ENCODE measurements around the gene CALHM3. TPM values are rescaled to one million over a fixed set of nuclear protein-coding genes. Genes with fewer than 3 reads are reported as not detected.

CALHM3 gene
- polyA plus RNA-seq, 1 of the 3 experiments (the other 2 are of a cell fraction): not detected

DNA sequence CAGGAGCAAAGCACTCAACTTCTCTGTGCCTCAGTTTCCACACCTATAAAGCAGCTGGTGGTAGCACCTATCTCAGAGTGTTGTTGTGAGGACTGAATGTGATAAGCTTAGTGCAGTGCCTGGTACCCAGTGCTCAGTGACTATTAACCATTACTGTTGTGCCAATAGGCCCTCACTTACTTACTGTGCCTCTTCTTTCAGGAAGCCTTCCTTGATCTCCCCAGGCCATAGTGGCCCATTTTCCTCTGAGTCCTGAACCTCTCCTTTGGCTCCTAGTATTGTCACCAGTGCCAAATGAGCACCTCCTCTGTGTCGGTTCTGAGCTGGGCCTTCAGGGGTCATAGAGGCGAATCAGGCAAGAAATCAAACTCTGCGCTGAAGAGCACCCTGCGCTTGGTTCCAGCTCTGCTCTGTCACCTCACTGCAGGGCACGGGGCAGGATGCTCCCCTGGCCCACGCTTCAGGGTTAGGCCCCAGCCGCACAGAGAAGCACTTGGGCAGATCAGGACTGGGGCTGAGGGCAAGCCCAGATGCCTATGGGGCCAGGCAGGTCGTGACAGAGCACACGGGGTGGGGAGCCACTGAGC, 22.9 kb downstream of the CALHM3 start:
- Histone ChIP-seq H3K4me1 (ENCODE audit: control insufficient read depth in 1 of 2, insufficient read depth in 2 of 2, low read depth in 1 of 2, low read length in 1 of 2) (peaks cover 0 to 7% of the 10 kb centered on the region in 2 experiments; a peak in 1 of 4 replicates), H3K79me2 (ENCODE audit: insufficient read depth) (no peaks in the 10 kb centered on the region), H4K20me1 (ENCODE audit: insufficient read depth) (no peaks in the 10 kb centered on the region), H3K4me3 (ENCODE audit: low read depth in 2 of 2, low read length in 1 of 2) (no peak overlapping the region), H3K9me3 (no peaks in the 10 kb centered on the region), H3K9me2 (no peaks in the 10 kb centered on the region), H3K9ac (no peak overlapping the region), H3F3A (replicated peaks; ENCODE audit: insufficient read depth) (no peaks in the 10 kb centered on the region), H3K4me2 (no peak overlapping the region), H3K27ac (ENCODE audit: low read depth in 2 of 2, low read length in 1 of 2) (no peak overlapping the region), H3K27me3 (ENCODE audit: insufficient read depth) (no peaks in the 10 kb centered on the region), H3K36me3 (replicated peaks in 1 of 2; ENCODE audit: control insufficient read depth in 1 of 2, insufficient read depth in 2 of 2, low read length in 1 of 2) (no peaks in the 10 kb centered on the region), H2AFZ (ENCODE audit: low read depth) (no peak overlapping the region)
- no peak for TF ChIP-seq ELF1 (IDR thresholded peaks at IDR 0.05)
- POLR2A ChIA-PET: no interaction called here
- WGBS (ENCODE audit: low lambda C conversion rate): 75% methylated on average over 2 of the region's 9 CpGs
- DNase-seq: no peak
- CTCF ChIA-PET: interaction anchor here (0.9 to 3.0 kb wide), 3 partner anchors 10 to 30 kb away, joined by 3 to 7 read pairs (median 4); no protein-coding TSS in a partner anchor

DNA sequence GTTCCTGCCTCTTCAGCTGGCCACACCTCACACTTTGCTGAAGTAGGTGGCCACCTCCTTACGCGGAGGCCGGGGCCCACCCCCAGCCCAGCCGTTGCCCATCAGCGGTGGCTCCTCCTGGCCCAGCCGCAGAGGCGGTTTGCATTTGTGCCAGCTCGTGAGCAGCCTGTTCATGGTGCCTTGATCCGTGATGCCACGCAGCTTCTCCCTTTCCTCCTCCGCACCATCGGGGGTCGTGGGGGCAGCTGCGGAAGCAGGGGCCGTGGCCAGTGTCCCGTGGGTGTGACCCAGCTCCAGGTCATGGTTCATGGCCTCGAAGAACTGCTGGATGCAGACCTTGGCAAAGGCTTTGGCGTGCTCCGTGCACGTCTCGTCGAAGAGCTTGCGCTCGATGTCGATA, 23.8 kb downstream of the CALHM3 start:
- Histone ChIP-seq H3K36me3 (replicated peaks in 1 of 2; ENCODE audit: control insufficient read depth in 1 of 2, insufficient read depth in 2 of 2, low read length in 1 of 2) (no peaks in the 10 kb centered on the region), H3K79me2 (ENCODE audit: insufficient read depth) (no peaks in the 10 kb centered on the region), H3F3A (replicated peaks; ENCODE audit: insufficient read depth) (no peaks in the 10 kb centered on the region), H3K4me2 (no peak overlapping the region), H2AFZ (ENCODE audit: low read depth) (no peak overlapping the region), H3K27me3 (ENCODE audit: insufficient read depth) (no peaks in the 10 kb centered on the region), H3K27ac (ENCODE audit: low read depth in 2 of 2, low read length in 1 of 2) (no peak overlapping the region), H3K4me1 (ENCODE audit: control insufficient read depth in 1 of 2, insufficient read depth in 2 of 2, low read depth in 1 of 2, low read length in 1 of 2) (peaks cover 0 to 15% of the 10 kb centered on the region in 2 experiments; a peak in 1 of 4 replicates), H3K4me3 (ENCODE audit: low read depth in 2 of 2, low read length in 1 of 2) (no peak overlapping the region), H3K9me3 (no peaks in the 10 kb centered on the region), H3K9ac (no peak overlapping the region), H4K20me1 (ENCODE audit: insufficient read depth) (no peaks in the 10 kb centered on the region), H3K9me2 (no peaks in the 10 kb centered on the region)
- ChIA-PET CTCF (interaction anchor here (3.0 kb wide), 1 partner anchor 11 kb away, joined by 7 read pairs; no protein-coding TSS in a partner anchor), POLR2A (no interaction called here)
- 90% methylated on average over 23 of the region's 25 CpGs for WGBS (ENCODE audit: low lambda C conversion rate)
- no peak for TF ChIP-seq FOXM1 (IDR thresholded peaks at IDR 0.05; ENCODE audit: low read depth)
- TF ChIP-seq, protein P1, sequence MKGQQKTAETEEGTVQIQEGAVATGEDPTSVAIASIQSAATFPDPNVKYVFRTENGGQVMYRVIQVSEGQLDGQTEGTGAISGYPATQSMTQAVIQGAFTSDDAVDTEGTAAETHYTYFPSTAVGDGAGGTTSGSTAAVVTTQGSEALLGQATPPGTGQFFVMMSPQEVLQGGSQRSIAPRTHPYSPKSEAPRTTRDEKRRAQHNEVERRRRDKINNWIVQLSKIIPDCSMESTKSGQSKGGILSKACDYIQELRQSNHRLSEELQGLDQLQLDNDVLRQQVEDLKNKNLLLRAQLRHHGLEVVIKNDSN (IDR thresholded peaks at IDR 0.05; ENCODE audit: borderline replicate concordance, low read depth): no peak
- no peak for TF ChIP-seq JUND (IDR thresholded peaks at IDR 0.05)
- no peak for TF ChIP-seq CHD2 (IDR thresholded peaks at IDR 0.05; ENCODE audit: low read length, partially characterized antibody)
- TF ChIP-seq TEAD4 (IDR thresholded peaks at IDR 0.05; ENCODE audit: borderline replicate concordance, insufficient read depth): no peak
- no peak for TF ChIP-seq EZH2phosphoT487 (IDR thresholded peaks at IDR 0.05; ENCODE audit: borderline replicate concordance, low read depth)
- TF ChIP-seq RXRA (IDR thresholded peaks at IDR 0.05; ENCODE audit: borderline replicate concordance, low read depth): no peak
- TF ChIP-seq, protein P2, sequence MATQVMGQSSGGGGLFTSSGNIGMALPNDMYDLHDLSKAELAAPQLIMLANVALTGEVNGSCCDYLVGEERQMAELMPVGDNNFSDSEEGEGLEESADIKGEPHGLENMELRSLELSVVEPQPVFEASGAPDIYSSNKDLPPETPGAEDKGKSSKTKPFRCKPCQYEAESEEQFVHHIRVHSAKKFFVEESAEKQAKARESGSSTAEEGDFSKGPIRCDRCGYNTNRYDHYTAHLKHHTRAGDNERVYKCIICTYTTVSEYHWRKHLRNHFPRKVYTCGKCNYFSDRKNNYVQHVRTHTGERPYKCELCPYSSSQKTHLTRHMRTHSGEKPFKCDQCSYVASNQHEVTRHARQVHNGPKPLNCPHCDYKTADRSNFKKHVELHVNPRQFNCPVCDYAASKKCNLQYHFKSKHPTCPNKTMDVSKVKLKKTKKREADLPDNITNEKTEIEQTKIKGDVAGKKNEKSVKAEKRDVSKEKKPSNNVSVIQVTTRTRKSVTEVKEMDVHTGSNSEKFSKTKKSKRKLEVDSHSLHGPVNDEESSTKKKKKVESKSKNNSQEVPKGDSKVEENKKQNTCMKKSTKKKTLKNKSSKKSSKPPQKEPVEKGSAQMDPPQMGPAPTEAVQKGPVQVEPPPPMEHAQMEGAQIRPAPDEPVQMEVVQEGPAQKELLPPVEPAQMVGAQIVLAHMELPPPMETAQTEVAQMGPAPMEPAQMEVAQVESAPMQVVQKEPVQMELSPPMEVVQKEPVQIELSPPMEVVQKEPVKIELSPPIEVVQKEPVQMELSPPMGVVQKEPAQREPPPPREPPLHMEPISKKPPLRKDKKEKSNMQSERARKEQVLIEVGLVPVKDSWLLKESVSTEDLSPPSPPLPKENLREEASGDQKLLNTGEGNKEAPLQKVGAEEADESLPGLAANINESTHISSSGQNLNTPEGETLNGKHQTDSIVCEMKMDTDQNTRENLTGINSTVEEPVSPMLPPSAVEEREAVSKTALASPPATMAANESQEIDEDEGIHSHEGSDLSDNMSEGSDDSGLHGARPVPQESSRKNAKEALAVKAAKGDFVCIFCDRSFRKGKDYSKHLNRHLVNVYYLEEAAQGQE (IDR thresholded peaks at IDR 0.05; ENCODE audit: low read depth, low read length): no peak
- TF ChIP-seq POLR2AphosphoS5 (IDR thresholded peaks at IDR 0.05; ENCODE audit: low read depth, low read length): no peak
- TF ChIP-seq, protein P3, sequence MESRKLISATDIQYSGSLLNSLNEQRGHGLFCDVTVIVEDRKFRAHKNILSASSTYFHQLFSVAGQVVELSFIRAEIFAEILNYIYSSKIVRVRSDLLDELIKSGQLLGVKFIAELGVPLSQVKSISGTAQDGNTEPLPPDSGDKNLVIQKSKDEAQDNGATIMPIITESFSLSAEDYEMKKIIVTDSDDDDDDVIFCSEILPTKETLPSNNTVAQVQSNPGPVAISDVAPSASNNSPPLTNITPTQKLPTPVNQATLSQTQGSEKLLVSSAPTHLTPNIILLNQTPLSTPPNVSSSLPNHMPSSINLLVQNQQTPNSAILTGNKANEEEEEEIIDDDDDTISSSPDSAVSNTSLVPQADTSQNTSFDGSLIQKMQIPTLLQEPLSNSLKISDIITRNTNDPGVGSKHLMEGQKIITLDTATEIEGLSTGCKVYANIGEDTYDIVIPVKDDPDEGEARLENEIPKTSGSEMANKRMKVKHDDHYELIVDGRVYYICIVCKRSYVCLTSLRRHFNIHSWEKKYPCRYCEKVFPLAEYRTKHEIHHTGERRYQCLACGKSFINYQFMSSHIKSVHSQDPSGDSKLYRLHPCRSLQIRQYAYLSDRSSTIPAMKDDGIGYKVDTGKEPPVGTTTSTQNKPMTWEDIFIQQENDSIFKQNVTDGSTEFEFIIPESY (IDR thresholded peaks at IDR 0.05; ENCODE audit: borderline replicate concordance, low read depth): no peak
- no peak for DNase-seq
